CD4-positive, alpha-beta T cell (primary cell): ENCODE data around the gene FBXO24. TPM values are rescaled to one million over a fixed set of nuclear protein-coding genes. Genes with fewer than 3 reads are reported as not detected.
A peak's percentile ranks its signal among the peaks of the same experiment; 100 is the strongest.

ENCODE experiments used
- ATAC-seq: fragments of 200-7000 bp; cut with Tn5 transposase; one replicate; pipeline ENCODE4 v1.10.0; 2022; ENCODE audit warnings: mild to moderate bottlenecking; ENCODE audit not compliant: poor library complexity
- CTCF ChIA-PET: fragments of 350-600 bp; sonication (Branson Sonifier 250); formaldehyde crosslinking; loops from one replicate; lab custom pipeline; 2021; ENCODE audit warnings: antibody characterized with exemption, inconsistent platforms; lab: Charles Lee
- POLR2A ChIA-PET: fragments of 350-600 bp; sonication (Branson Sonifier 250); formaldehyde crosslinking; loops from one replicate; lab custom pipeline; 2021; ENCODE audit warnings: antibody characterized with exemption, inconsistent platforms; lab: Charles Lee
- DNase-seq, 14 experiments: peaks; one replicate each; pipeline ENCODE4 v3.0.0-alpha.2; 2013 to 2020; ENCODE audit warnings: mixed read lengths in 2 of 14
- H3K27ac ChIP-seq, 2 donors: one replicate each; pipeline versions ENCODE4 v1.5.1 to v1.7.0; 2013; ENCODE audit warnings: low read length in 2 of 2, low read depth in 1 of 2, mild to moderate bottlenecking in 1 of 2
- H3K27me3 ChIP-seq, 2 experiments: 1 replicate in 1 of 2; 2 replicates in 1 of 2; pipeline versions ENCODE4 v1.6.1 to v1.7.0; 2013; ENCODE audit warnings: low read length in 2 of 2, control low read depth in 1 of 2, mild to moderate bottlenecking in 1 of 2, moderate library complexity in 1 of 2; ENCODE audit not compliant: insufficient read depth in 2 of 2, control insufficient read depth in 1 of 2
- H3K36me3 ChIP-seq: one replicate; pipeline ENCODE4 v1.6.1; 2013; ENCODE audit warnings: low read length, control low read depth; ENCODE audit not compliant: insufficient read depth
- H3K4me1 ChIP-seq: one replicate; pipeline ENCODE4 v1.6.1; 2013; ENCODE audit warnings: low read length, control low read depth; ENCODE audit not compliant: insufficient read depth
- H3K4me3 ChIP-seq: one replicate; pipeline ENCODE4 v1.5.1; 2013; ENCODE audit warnings: mild to moderate bottlenecking, low read length, moderate library complexity
- H3K9me3 ChIP-seq, 2 experiments: 1 replicate in 1 of 2; 2 replicates in 1 of 2; pipeline versions ENCODE4 v1.6.1 to v1.7.0; 2013; ENCODE audit warnings: low read length in 2 of 2, mild to moderate bottlenecking in 2 of 2, control low read depth in 1 of 2, moderate library complexity in 1 of 2; ENCODE audit not compliant: control insufficient read depth in 1 of 2, insufficient read depth in 1 of 2
- H3K27ac Mint-ChIP-seq: one replicate; pipeline ENCODE4 v1.8.0; 2020; ENCODE audit warnings: mixed read lengths
- H3K27me3 Mint-ChIP-seq: one replicate; pipeline ENCODE4 v1.8.0; 2021; ENCODE audit warnings: mixed read lengths
- H3K36me3 Mint-ChIP-seq: one replicate; pipeline ENCODE4 v1.8.0; 2021; ENCODE audit warnings: low read depth, mixed read lengths
- H3K4me1 Mint-ChIP-seq: one replicate; pipeline ENCODE4 v1.8.0; 2021; ENCODE audit warnings: low read depth, mixed read lengths
- H3K4me3 Mint-ChIP-seq: one replicate; pipeline ENCODE4 v1.8.0; 2020; ENCODE audit warnings: mild to moderate bottlenecking, mixed read lengths
- H3K9me3 Mint-ChIP-seq: one replicate; pipeline ENCODE4 v1.8.0; 2020; ENCODE audit warnings: mixed read lengths
- CTCF ChIP-seq: fragments of 200-600 bp; IDR thresholded peaks from one replicate; pipeline ENCODE4 v1.8.0; 2022; ENCODE audit warnings: antibody characterized with exemption, mild to moderate bottlenecking
- intact Hi-C, 2 experiments: fragments of 100-400 bp; cut with DNase I in 1 of 2; cut with micrococcal nuclease in 1 of 2; formaldehyde crosslinking; loops; one replicate each; pipeline versions ENCODE4 v1.15.1 to v1.9.0; 2023 to 2025; cut with DNase I, micrococcal nuclease
- total RNA-seq, 174 experiments: library from RNA in 2 of 174; stranded (reverse) in 2 of 174; gene quantifications; one replicate each; pipeline ENCODE4 v1.2.3 and lab custom pipeline; 2021 to 2026

The FBXO24 gene
- total RNA-seq, 2 experiments from 2014 or later, result 0.66 to 0.78 TPM

- intact Hi-C loops, result no loop called here
- Histone ChIP-seq H3K27ac (no peak overlapping the region), H3K4me1 (peaks cover 39% of the 10 kb centered on the region), H3K27me3 (no peaks in the 10 kb centered on the region), H3K4me3 (no peak overlapping the region), H3K9me3 (no peaks in the 10 kb centered on the region), H3K36me3 (peaks cover 67% of the 10 kb centered on the region)
- peaks cover 75% of the 10 kb centered on the region for H3K36me3 Mint-ChIP-seq
- ChIA-PET POLR2A (no interaction called here), CTCF (no interaction called here)
- H3K27ac Mint-ChIP-seq, result no peak overlapping the region
- TF ChIP-seq CTCF, result no peak
- H3K27me3 Mint-ChIP-seq, result no peaks in the 10 kb centered on the region
- DNase-seq, result no peak
- peaks cover 35% of the 10 kb centered on the region for H3K4me1 Mint-ChIP-seq
- H3K9me3 Mint-ChIP-seq, result no peaks in the 10 kb centered on the region
- peak overlapping the region; percentile 68 for H3K4me3 Mint-ChIP-seq
- ATAC-seq, result no peak
Measured at GRCh38 chr7:100552532-100552931, 33.6 kb upstream of the FBXO24 start.

GRCh38 chr7:100553032-100553431, 33.1 kb upstream of the FBXO24 start:
- ATAC-seq (no peak), DNase-seq (no peak)
- POLR2A ChIA-PET, result no interaction called here
- Histone ChIP-seq H3K36me3 (peaks cover 67% of the 10 kb centered on the region), H3K9me3 (no peaks in the 10 kb centered on the region), H3K4me3 (no peak overlapping the region), H3K4me1 (peaks cover 34% of the 10 kb centered on the region), H3K27ac (no peak overlapping the region), H3K27me3 (no peaks in the 10 kb centered on the region)
- no peak for TF ChIP-seq CTCF
- intact Hi-C loops, result no loop called here
- no peaks in the 10 kb centered on the region for H3K9me3 Mint-ChIP-seq
- no peaks in the 10 kb centered on the region for H3K27me3 Mint-ChIP-seq
- peak overlapping the region; percentile 33 for H3K27ac Mint-ChIP-seq
- H3K4me3 Mint-ChIP-seq, result no peak overlapping the region
- CTCF ChIA-PET, result no interaction called here
- H3K4me1 Mint-ChIP-seq, result peaks cover 30% of the 10 kb centered on the region
- H3K36me3 Mint-ChIP-seq, result peaks cover 72% of the 10 kb centered on the region

- Histone ChIP-seq H3K36me3 (peaks cover 70% of the 10 kb centered on the region), H3K27ac (no peak overlapping the region), H3K4me3 (no peak overlapping the region), H3K4me1 (peaks cover 17% of the 10 kb centered on the region), H3K27me3 (no peaks in the 10 kb centered on the region), H3K9me3 (no peaks in the 10 kb centered on the region)
- ChIA-PET CTCF (interaction anchor here (1.2 to 1.7 kb wide), 2 partner anchors 10 to 13 kb away, joined by 3 to 4 read pairs; no protein-coding TSS in a partner anchor), POLR2A (interaction anchor here (0.9 kb wide), 1 partner anchor 17 kb away, joined by 3 read pairs; the partner anchor contains the start of gene AGFG2)
- no peak for TF ChIP-seq CTCF
- H3K9me3 Mint-ChIP-seq, result no peaks in the 10 kb centered on the region
- DNase-seq, result no peak
- H3K4me3 Mint-ChIP-seq, result no peak overlapping the region
- peaks cover 16% of the 10 kb centered on the region for H3K4me1 Mint-ChIP-seq
- peaks cover 66% of the 10 kb centered on the region for H3K36me3 Mint-ChIP-seq
- H3K27me3 Mint-ChIP-seq, result no peaks in the 10 kb centered on the region
- no peak for ATAC-seq
- H3K27ac Mint-ChIP-seq, result peak overlapping the region; percentile 46
- intact Hi-C loops, result no loop called here
Measured at GRCh38 chr7:100555701-100556100, 30.4 kb upstream of the FBXO24 start.
